IMR-90 (cell line): ENCODE measurements around the gene SLC9A9. TPM values are rescaled to one million over a fixed set of nuclear protein-coding genes. Genes with fewer than 3 reads are reported as not detected.

ENCODE experiments used
- ATAC-seq: fragments of 200-7000 bp; cut with Tn5 transposase; 2 replicates; pipeline ENCODE4 v1.9.1; 2020; ENCODE audit warnings: low read depth, mild to moderate bottlenecking, moderate library complexity
- BruUV-seq: library from RNA; stranded (reverse); fragments of 400-500 nt; replicated peaks from 2 replicates; lab custom pipeline; 2021; lab: Mats Ljungman, UMichigan
- CTCF ChIA-PET: fragments of 300-600 bp; formaldehyde crosslinking; extraction: SDS; loops from one replicate; lab custom pipeline; 2021; ENCODE audit warnings: antibody characterized with exemption; lab: Yijun Ruan, JAX
- POLR2A ChIA-PET: fragments of 300-600 bp; sonication (Branson Sonifier 250); formaldehyde crosslinking; loops from one replicate; lab custom pipeline; 2022; ENCODE audit warnings: antibody characterized with exemption; ENCODE audit not compliant: unreplicated experiment; lab: Charles Lee
- DNase-seq: peaks from one replicate; pipeline ENCODE4 v3.0.0; 2013
- H2AFZ ChIP-seq: replicated peaks from 2 replicates; pipeline ENCODE3; 2013; ENCODE audit warnings: low read length, mild to moderate bottlenecking; ENCODE audit not compliant: poor library complexity
- H2AK5ac ChIP-seq: 2 replicates; pipeline ENCODE4 v1.6.1; 2013; ENCODE audit warnings: low read depth, low read length, inconsistent platforms
- H2AK9ac ChIP-seq: replicated peaks from 2 replicates; pipeline ENCODE3; 2013; ENCODE audit warnings: mild to moderate bottlenecking, low read depth, low read length, moderate library complexity; ENCODE audit not compliant: poor library complexity
- H2BK120ac ChIP-seq: 2 replicates; pipeline ENCODE4 v1.6.1; 2013; ENCODE audit warnings: low read depth, low read length, inconsistent platforms
- H2BK15ac ChIP-seq: 3 replicates; pipeline ENCODE4 v1.6.1; 2013; ENCODE audit warnings: low read depth, low read length, inconsistent platforms
- H2BK20ac ChIP-seq: 2 replicates; pipeline ENCODE4 v1.6.1; 2013; ENCODE audit warnings: low read depth, mild to moderate bottlenecking, inconsistent platforms, low read length, moderate library complexity
- H2BK5ac ChIP-seq: 2 replicates; pipeline ENCODE4 v1.6.1; 2013; ENCODE audit warnings: mild to moderate bottlenecking, low read depth, low read length, inconsistent platforms; ENCODE audit not compliant: poor library complexity, severe bottlenecking
- H3K14ac ChIP-seq: replicated peaks from 2 replicates; pipeline ENCODE4 v1.6.1; 2013; ENCODE audit warnings: low read depth, low read length, inconsistent platforms
- H3K18ac ChIP-seq: 2 replicates; pipeline ENCODE4 v1.6.1; 2013; ENCODE audit warnings: low read depth, low read length, control low read depth
- H3K23ac ChIP-seq: 2 replicates; pipeline ENCODE4 v1.6.1; 2013; ENCODE audit warnings: low read depth, low read length, inconsistent platforms
- H3K27ac ChIP-seq: 2 replicates; pipeline ENCODE4 v1.5.1; 2013; ENCODE audit warnings: mild to moderate bottlenecking, control low read depth, low read length; ENCODE audit not compliant: insufficient read depth
- H3K27me3 ChIP-seq: 2 replicates; pipeline ENCODE4 v1.6.1; 2013; ENCODE audit warnings: low read length; ENCODE audit not compliant: control insufficient read depth, insufficient read depth
- H3K36me3 ChIP-seq: 2 replicates; pipeline ENCODE4 v1.6.1; 2013; ENCODE audit warnings: low read length, mixed read lengths; ENCODE audit not compliant: control insufficient read depth, insufficient read depth
- H3K4ac ChIP-seq: 2 replicates; pipeline ENCODE4 v1.6.1; 2013; ENCODE audit warnings: low read depth, low read length, inconsistent platforms
- H3K4me1 ChIP-seq: 2 replicates; pipeline ENCODE4 v1.6.1; 2013; ENCODE audit warnings: low read length, mixed read lengths; ENCODE audit not compliant: control insufficient read depth, insufficient read depth
- H3K4me2 ChIP-seq: 2 replicates; pipeline ENCODE4 v1.6.1; 2013; ENCODE audit warnings: low read depth, mild to moderate bottlenecking, control low read depth, low read length, moderate library complexity
- H3K4me3 ChIP-seq: 2 replicates; pipeline ENCODE4 v1.5.1; 2013; ENCODE audit warnings: low read depth, mild to moderate bottlenecking, control low read depth, low read length, moderate library complexity; ENCODE audit not compliant: insufficient read depth
- H3K56ac ChIP-seq: 2 replicates; pipeline ENCODE4 v1.6.1; 2013; ENCODE audit warnings: low read length, inconsistent platforms; ENCODE audit not compliant: insufficient read depth; ENCODE audit errors: extremely low read depth
- H3K79me1 ChIP-seq, 2 experiments: 2 replicates each; pipeline ENCODE4 v1.6.1; 2013; ENCODE audit warnings: low read length in 2 of 2, inconsistent platforms in 1 of 2, low read depth in 1 of 2
- H3K9ac ChIP-seq: 2 replicates; pipeline ENCODE4 v1.6.1; 2013; ENCODE audit warnings: low read depth, low read length, control low read depth
- H3K9me1 ChIP-seq: 2 replicates; pipeline ENCODE4 v1.6.1; 2013; ENCODE audit warnings: low read length, inconsistent platforms; ENCODE audit not compliant: insufficient read depth
- H3K9me3 ChIP-seq: 2 replicates; pipeline ENCODE4 v1.6.1; 2013; ENCODE audit warnings: low read length; ENCODE audit not compliant: control insufficient read depth, insufficient read depth
- H4K20me1 ChIP-seq: 2 replicates; pipeline ENCODE4 v1.6.1; 2013; ENCODE audit warnings: low read length, inconsistent platforms; ENCODE audit not compliant: insufficient read depth
- H4K5ac ChIP-seq: 2 replicates; pipeline ENCODE4 v1.6.1; 2013; ENCODE audit warnings: mild to moderate bottlenecking, low read depth, low read length, control low read depth
- H4K8ac ChIP-seq, 2 experiments: 2 replicates each; pipeline ENCODE4 v1.6.1; 2013; ENCODE audit warnings: low read depth in 2 of 2, low read length in 2 of 2, control low read depth in 1 of 2, inconsistent platforms in 1 of 2
- H4K91ac ChIP-seq: 2 replicates; pipeline ENCODE4 v1.6.1; 2013; ENCODE audit warnings: low read depth, low read length, inconsistent platforms; ENCODE audit not compliant: insufficient read depth
- CHD1 ChIP-seq: IDR thresholded peaks from 2 replicates; pipeline ENCODE4 v1.6.1; 2012; ENCODE audit warnings: low read depth, low read length, improper control_type of control experiment
- dilution Hi-C: fragments of 300-500 bp; cut with HindIII; formaldehyde crosslinking; loops from one replicate; pipeline ENCODE4 v1.14.3; 2018; ENCODE audit warnings: low sequenced_read_pairs; ENCODE audit not compliant: unreplicated experiment
- in situ Hi-C: fragments of 300-500 bp; cut with MboI; formaldehyde crosslinking; loops from 3 replicates; pipeline ENCODE4 v1.14.3; 2019; ENCODE audit warnings: low sequenced_read_pairs, inconsistent platforms, mixed read lengths
- intact Hi-C: fragments of 100-400 bp; cut with micrococcal nuclease; formaldehyde crosslinking; loops from 2 replicates; pipeline ENCODE4 v1.10.0; 2022
- polyA plus RNA-seq, 3 experiments: library from polyadenylated mRNA; depleted of rRNA; stranded (reverse); fragments of >200 nt; gene quantifications; 2 replicates each; pipeline ENCODE4 v1.2.3, GENCODE V29; 2012; ENCODE audit warnings: low replicate concordance in 1 of 3
- total RNA-seq: library from RNA; depleted of rRNA; stranded (reverse); fragments of >200 nt; gene quantifications from 2 replicates; pipeline ENCODE4 v1.2.3, GENCODE V29; 2012

The SLC9A9 gene
- total and polyA plus RNA-seq, 2 of the 4 experiments (the other 2 are of a cell fraction), result 1.4 to 2.3 TPM

DNA sequence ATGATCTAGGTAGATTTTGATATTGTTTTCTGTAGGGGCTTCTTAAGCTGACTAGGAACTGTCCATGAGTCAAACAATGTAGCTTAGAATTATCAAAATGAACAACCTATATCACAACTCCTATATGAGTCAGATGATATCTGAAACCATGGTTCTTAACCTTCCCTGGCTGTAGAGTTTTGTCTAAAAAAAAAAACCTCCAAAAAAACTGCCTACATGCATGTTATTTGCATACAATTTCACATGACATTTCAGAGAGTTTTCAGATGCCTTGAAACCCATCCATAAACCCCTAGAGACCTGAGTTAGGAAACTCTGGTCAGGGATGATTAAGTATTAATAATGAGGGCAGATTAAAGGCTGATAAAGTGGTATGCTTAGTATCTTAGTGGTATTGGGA is 571.7 kb downstream of the SLC9A9 start:
- H3K9me1 ChIP-seq, result no peaks in the 10 kb centered on the region
- dilution Hi-C loops (no loop called here), intact Hi-C loops (no loop called here), in situ Hi-C loops (no loop called here)
- no peaks in the 10 kb centered on the region for H3K4me1 ChIP-seq
- no peak overlapping the region for H3K18ac ChIP-seq
- H4K8ac ChIP-seq, result no peak overlapping the region
- H2AK5ac ChIP-seq, result no peak overlapping the region
- H3K27ac ChIP-seq, result no peak overlapping the region
- TF ChIP-seq CHD1, result no peak
- no peak overlapping the region for H4K91ac ChIP-seq
- no peak overlapping the region for H3K56ac ChIP-seq
- no peak overlapping the region for H3K4ac ChIP-seq
- no peaks in the 10 kb centered on the region for H3K27me3 ChIP-seq
- no peak overlapping the region for H2BK5ac ChIP-seq
- no peak overlapping the region for H2BK120ac ChIP-seq
- ATAC-seq, result no peak
- H4K5ac ChIP-seq, result no peak overlapping the region
- H3K23ac ChIP-seq, result no peak overlapping the region
- H2AFZ ChIP-seq, result no peak overlapping the region
- no peak overlapping the region for H2BK20ac ChIP-seq
- H3K79me1 ChIP-seq, result no peaks in the 10 kb centered on the region
- H2BK15ac ChIP-seq, result no peak overlapping the region
- H3K14ac ChIP-seq, result no peak overlapping the region
- DNase-seq, result no peak
- no peaks in the 10 kb centered on the region for H3K36me3 ChIP-seq
- H3K4me3 ChIP-seq, result no peak overlapping the region
- CTCF ChIA-PET, result no interaction called here
- H2AK9ac ChIP-seq, result no peak overlapping the region
- no peaks in the 10 kb centered on the region for H4K20me1 ChIP-seq
- no peaks in the 10 kb centered on the region for H3K9me3 ChIP-seq
- no peak overlapping the region for H3K4me2 ChIP-seq
- BruUV-seq, result no TSS peak
- POLR2A ChIA-PET, result no interaction called here
- no peak overlapping the region for H3K9ac ChIP-seq
